ENCODE data around the gene MTMR11. TPM values are rescaled to one million over a fixed set of nuclear protein-coding genes. Genes with fewer than 3 reads are reported as not detected.
A peak's percentile ranks its signal among the peaks of the same experiment; 100 is the strongest.

MTMR11 gene
- total RNA-seq, 2 experiments from 2014 or later = 0.49 to 0.70 TPM

GRCh38 chr1:149927056-149927562 lies 9.6 kb downstream of the MTMR11 start:
- Mint-ChIP-seq H3K4me3 (peak overlapping the region; percentile 98), H3K9me3 (no peaks in the 10 kb centered on the region), H3K36me3 (ENCODE audit: low read depth) (peaks cover 62% of the 10 kb centered on the region), H3K27ac (peak overlapping the region; percentile 99), H3K4me1 (ENCODE audit: low read depth) (peaks cover 47% of the 10 kb centered on the region), H3K27me3 (peaks cover 8% of the 10 kb centered on the region)
- Histone ChIP-seq H3K4me3 (ENCODE audit: low read length) (peak overlapping the region; percentile 94), H3K36me3 (ENCODE audit: insufficient read depth, low read length) (peaks cover 47% of the 10 kb centered on the region), H3K4me1 (ENCODE audit: insufficient read depth, low read length) (peaks cover 28% of the 10 kb centered on the region), H3K27ac (ENCODE audit: low read depth in 1 of 2, low read length in 2 of 2) (peak overlapping the region; percentile 87 to 93), H3K27me3 (ENCODE audit: control insufficient read depth in 1 of 2, insufficient read depth in 2 of 2, low read length in 2 of 2) (no peaks in the 10 kb centered on the region), H3K9me3 (ENCODE audit: control insufficient read depth in 1 of 2, insufficient read depth in 1 of 2, low read length in 2 of 2) (no peaks in the 10 kb centered on the region)
- no peak for ATAC-seq (ENCODE audit: poor library complexity)
- CTCF ChIA-PET = no interaction called here
- no peak for TF ChIP-seq CTCF (IDR thresholded peaks at IDR 0.05)
- POLR2A ChIA-PET = no interaction called here
- intact Hi-C loops (cut with DNase I, micrococcal nuclease) = loop anchor here (1.0 to 2.0 kb wide), 4 partner anchors 28 to 39 kb away; partner anchors contain the start of gene BOLA1 (in 2 of the 2)
- peak in 1 of 14 experiments; percentile 20 for DNase-seq

- no peak for ATAC-seq (ENCODE audit: poor library complexity)
- no peak overlapping the region for H3K27ac Mint-ChIP-seq
Observed at GRCh38 chr1:149926296-149926695, 10.4 kb downstream of the MTMR11 start.

GRCh38 chr1:149925751-149926150 lies 10.9 kb downstream of the MTMR11 start:
- intact Hi-C loops (cut with DNase I, micrococcal nuclease) = loop anchor here (2.0 kb wide), 2 partner anchors 27 to 37 kb away; partner anchors contain the start of gene BOLA1 (in 1 of the 2)
- H3K27ac ChIP-seq (ENCODE audit: low read depth in 1 of 2, low read length in 2 of 2) = no peak overlapping the region
- peaks cover 50% of the 10 kb centered on the region for H3K36me3 ChIP-seq (ENCODE audit: insufficient read depth, low read length)
- H3K4me1 ChIP-seq (ENCODE audit: insufficient read depth, low read length) = peaks cover 28% of the 10 kb centered on the region
- ChIA-PET POLR2A (interaction anchor here (1.0 kb wide), 1 partner anchor 39 kb away, joined by 4 read pairs; a partner anchor contains a TSS), CTCF (no interaction called here)
- ATAC-seq (ENCODE audit: poor library complexity) (no peak), DNase-seq (no peak)
- Mint-ChIP-seq H3K27me3 (no peaks in the 10 kb centered on the region), H3K4me3 (peak overlapping the region; percentile 98), H3K36me3 (ENCODE audit: low read depth) (peaks cover 69% of the 10 kb centered on the region), H3K4me1 (ENCODE audit: low read depth) (peaks cover 47% of the 10 kb centered on the region), H3K9me3 (no peaks in the 10 kb centered on the region), H3K27ac (peak overlapping the region; percentile 8)
- H3K9me3 ChIP-seq (ENCODE audit: control insufficient read depth in 1 of 2, insufficient read depth in 1 of 2, low read length in 2 of 2) = no peaks in the 10 kb centered on the region
- TF ChIP-seq CTCF (IDR thresholded peaks at IDR 0.05) = no peak
- H3K27me3 ChIP-seq (ENCODE audit: control insufficient read depth in 1 of 2, insufficient read depth in 2 of 2, low read length in 2 of 2) = no peaks in the 10 kb centered on the region
- no peak overlapping the region for H3K4me3 ChIP-seq (ENCODE audit: low read length)

More at GRCh38 chr1:149926296-149926695, 10.4 kb downstream of the MTMR11 start:
- peaks cover 47% of the 10 kb centered on the region for H3K4me1 Mint-ChIP-seq (ENCODE audit: low read depth)
- H3K4me3 Mint-ChIP-seq = peak overlapping the region; percentile 98
- peaks cover 28% of the 10 kb centered on the region for H3K4me1 ChIP-seq (ENCODE audit: insufficient read depth, low read length)
- no peaks in the 10 kb centered on the region for H3K27me3 ChIP-seq (ENCODE audit: control insufficient read depth in 1 of 2, insufficient read depth in 2 of 2, low read length in 2 of 2)
- CTCF ChIA-PET = no interaction called here
- no peak for TF ChIP-seq CTCF (IDR thresholded peaks at IDR 0.05)
- no peaks in the 10 kb centered on the region for H3K9me3 Mint-ChIP-seq
- H3K36me3 Mint-ChIP-seq (ENCODE audit: low read depth) = peaks cover 69% of the 10 kb centered on the region
- peaks cover 50% of the 10 kb centered on the region for H3K36me3 ChIP-seq (ENCODE audit: insufficient read depth, low read length)
- POLR2A ChIA-PET = interaction anchor here (1.0 kb wide), 1 partner anchor 39 kb away, joined by 4 read pairs; a partner anchor contains a TSS
- no peaks in the 10 kb centered on the region for H3K9me3 ChIP-seq (ENCODE audit: control insufficient read depth in 1 of 2, insufficient read depth in 1 of 2, low read length in 2 of 2)
- intact Hi-C loops (cut with DNase I, micrococcal nuclease) = loop anchor here (2.0 kb wide), 2 partner anchors 27 to 37 kb away; partner anchors contain the start of gene BOLA1 (in 1 of the 2)
- no peak overlapping the region for H3K4me3 ChIP-seq (ENCODE audit: low read length)
- no peak overlapping the region for H3K27ac ChIP-seq (ENCODE audit: low read depth in 1 of 2, low read length in 2 of 2)
- H3K27me3 Mint-ChIP-seq = peaks cover 2% of the 10 kb centered on the region
- DNase-seq = no peak

All from CD4-positive, alpha-beta T cell (primary cell).